ENCODE measurements around the gene PPM1F. TPM values are rescaled to one million over a fixed set of nuclear protein-coding genes. Genes with fewer than 3 reads are reported as not detected.

The PPM1F gene
- total RNA-seq, 1 donor from 2014 or later: 40.1 TPM

- Mint-ChIP-seq H3K27ac (ENCODE audit: unreplicated experiment) (no peak overlapping the region), H3K36me3 (ENCODE audit: unreplicated experiment) (no peaks in the 10 kb centered on the region), H3K27me3 (ENCODE audit: unreplicated experiment) (peaks cover 3% of the 10 kb centered on the region), H3K9me3 (ENCODE audit: unreplicated experiment) (no peaks in the 10 kb centered on the region), H3K4me3 (ENCODE audit: unreplicated experiment) (no peak overlapping the region), H3K4me1 (ENCODE audit: low read depth, unreplicated experiment) (no peaks in the 10 kb centered on the region)
- no peak for TF ChIP-seq CTCF (IDR thresholded peaks at IDR 0.05; ENCODE audit: partially characterized antibody, unreplicated experiment)
- DNase-seq: no peak
Observed at GRCh38 chr22:21960200-21961126, 7.8 kb upstream of the PPM1F start.

DNA sequence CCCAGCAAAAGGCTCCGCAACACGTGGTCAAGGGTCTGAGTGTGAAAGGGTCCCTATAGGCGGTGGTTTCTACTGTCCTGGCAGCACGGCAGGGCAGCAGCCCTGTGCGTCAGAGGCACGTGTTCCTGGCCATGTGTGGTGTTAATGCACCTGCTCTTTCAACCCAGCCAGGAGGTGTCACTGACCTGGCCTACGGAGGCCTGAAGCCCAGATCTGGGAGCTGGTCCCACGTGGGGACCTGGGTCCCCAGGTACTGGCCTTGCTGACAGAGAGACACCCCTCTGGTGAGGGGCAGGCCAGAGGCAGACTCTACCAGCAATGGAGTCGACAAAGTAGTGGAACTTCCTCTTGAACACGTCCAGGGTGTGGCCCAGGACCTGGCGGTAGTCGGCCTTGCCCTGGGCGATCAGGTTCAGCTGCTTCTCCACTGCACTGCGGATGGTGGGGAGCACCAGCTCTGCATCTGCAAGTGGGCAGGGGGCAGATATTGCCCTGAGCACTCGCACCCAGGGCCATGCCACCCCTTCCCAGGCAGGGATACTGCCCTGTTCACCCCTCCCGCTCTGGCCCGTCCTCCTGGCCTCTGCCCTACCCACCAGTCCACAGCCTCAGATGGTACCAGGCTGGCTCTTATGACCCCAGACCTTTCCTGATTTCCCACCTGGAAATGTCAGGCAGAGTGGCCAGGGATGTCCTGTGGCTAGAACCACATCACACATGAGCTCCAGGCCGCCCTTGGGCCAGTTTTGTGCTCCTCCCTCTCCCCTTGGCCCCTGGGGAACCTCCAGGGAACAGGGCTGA, 6.8 kb upstream of the PPM1F start:
- H3K27ac Mint-ChIP-seq (ENCODE audit: unreplicated experiment): no peak overlapping the region
- H3K36me3 Mint-ChIP-seq (ENCODE audit: unreplicated experiment): no peaks in the 10 kb centered on the region
- no peaks in the 10 kb centered on the region for H3K4me1 Mint-ChIP-seq (ENCODE audit: low read depth, unreplicated experiment)
- H3K4me3 Mint-ChIP-seq (ENCODE audit: unreplicated experiment): no peak overlapping the region
- DNase-seq: no peak
- peaks cover 3% of the 10 kb centered on the region for H3K27me3 Mint-ChIP-seq (ENCODE audit: unreplicated experiment)
- H3K9me3 Mint-ChIP-seq (ENCODE audit: unreplicated experiment): no peaks in the 10 kb centered on the region
- no peak for TF ChIP-seq CTCF (IDR thresholded peaks at IDR 0.05; ENCODE audit: partially characterized antibody, unreplicated experiment)

GRCh38 chr22:21958360-21959273, 6.0 kb upstream of the PPM1F start:
- TF ChIP-seq CTCF (IDR thresholded peaks at IDR 0.05; ENCODE audit: partially characterized antibody, unreplicated experiment): no peak
- Mint-ChIP-seq H3K4me3 (ENCODE audit: unreplicated experiment) (no peak overlapping the region), H3K9me3 (ENCODE audit: unreplicated experiment) (no peaks in the 10 kb centered on the region), H3K27me3 (ENCODE audit: unreplicated experiment) (peaks cover 3% of the 10 kb centered on the region), H3K27ac (ENCODE audit: unreplicated experiment) (peak overlapping the region; percentile 59), H3K36me3 (ENCODE audit: unreplicated experiment) (no peaks in the 10 kb centered on the region), H3K4me1 (ENCODE audit: low read depth, unreplicated experiment) (no peaks in the 10 kb centered on the region)
- no peak for DNase-seq

- Mint-ChIP-seq H3K27me3 (ENCODE audit: unreplicated experiment) (peaks cover 8% of the 10 kb centered on the region), H3K27ac (ENCODE audit: unreplicated experiment) (peak overlapping the region; percentile 84), H3K4me3 (ENCODE audit: unreplicated experiment) (peak overlapping the region; percentile 83), H3K36me3 (ENCODE audit: unreplicated experiment) (no peaks in the 10 kb centered on the region), H3K4me1 (ENCODE audit: low read depth, unreplicated experiment) (peaks cover 20% of the 10 kb centered on the region), H3K9me3 (ENCODE audit: unreplicated experiment) (peaks cover 7% of the 10 kb centered on the region)
- TF ChIP-seq CTCF (IDR thresholded peaks at IDR 0.05; ENCODE audit: partially characterized antibody, unreplicated experiment): no peak
- DNase-seq: peak; percentile 73
Observed at GRCh38 chr22:21951931-21952465, 650 bp downstream of the PPM1F start.
